ENCODE data around the gene PDGFB.

Gene PDGFB

GRCh38 chr22:39241794-39242594 lies 2.8 kb downstream of the PDGFB start:
- H3K27ac ChIP-seq = peak overlapping the region; percentile 98
- TF ChIP-seq CTCF (conservative IDR thresholded peaks at IDR 0.05) = no peak

- H3K27ac ChIP-seq = peak overlapping the region; percentile 98
Measured at GRCh38 chr22:39240831-39241793, 3.7 kb downstream of the PDGFB start.

GRCh38 chr22:39239561-39240423 lies 5.0 kb downstream of the PDGFB start:
- H3K27ac ChIP-seq = peak overlapping the region; percentile 98
- no peak for TF ChIP-seq CTCF (conservative IDR thresholded peaks at IDR 0.05)

More at GRCh38 chr22:39240831-39241793, 3.7 kb downstream of the PDGFB start:
- no peak for TF ChIP-seq CTCF (conservative IDR thresholded peaks at IDR 0.05)

- peak overlapping the region; percentile 98 for H3K27ac ChIP-seq
Measured at GRCh38 chr22:39238966-39239505, 5.7 kb downstream of the PDGFB start.

GRCh38 chr22:39238561-39238960 lies 6.2 kb downstream of the PDGFB start:
- H3K27ac ChIP-seq = peak overlapping the region; percentile 98
- TF ChIP-seq CTCF (conservative IDR thresholded peaks at IDR 0.05) = no peak

More at GRCh38 chr22:39238966-39239505, 5.7 kb downstream of the PDGFB start:
- TF ChIP-seq CTCF (conservative IDR thresholded peaks at IDR 0.05) = no peak

- TF ChIP-seq CTCF (conservative IDR thresholded peaks at IDR 0.05) = no peak
- no peak overlapping the region for H3K27ac ChIP-seq
Measured at GRCh38 chr22:39238101-39238466, 6.7 kb downstream of the PDGFB start.

Measured in VCaP (cell line).